ENCODE results near the gene TGFBR3.

GRCh38 chr1:91901231-91901630, 15.3 kb upstream of the TGFBR3 start:
- TF ChIP-seq POLR2A (IDR thresholded peaks at IDR 0.05) = no peak
- TF ChIP-seq CTCF (IDR thresholded peaks at IDR 0.05) = no peak
- TF ChIP-seq POLR2AphosphoS5 (IDR thresholded peaks at IDR 0.05) = no peak
